ENCODE data around the gene ACSM5. TPM values are rescaled to one million over a fixed set of nuclear protein-coding genes. Genes with fewer than 3 reads are reported as not detected.

Gene ACSM5
- total RNA-seq, 4 donors from 2014 or later: 1.2 to 11.4 (median 4.6) TPM

GRCh38 chr16:20391045-20391444 is 18.3 kb upstream of the ACSM5 start:
- no peak overlapping the region for H3K4me3 ChIP-seq
- H3K9me3 ChIP-seq: no peaks in the 10 kb centered on the region
- no peaks in the 10 kb centered on the region for H3K36me3 ChIP-seq
- H3K27ac ChIP-seq: no peak overlapping the region
- H3K27me3 ChIP-seq: peaks cover 6% of the 10 kb centered on the region
- no peak for DNase-seq (ENCODE audit: low spot score in 2 of 2)
- H3K4me1 ChIP-seq: peaks cover 2% of the 10 kb centered on the region
- TF ChIP-seq POLR2AphosphoS5 (IDR thresholded peaks at IDR 0.05) (no peak), CTCF (IDR thresholded peaks at IDR 0.05) (no peak), EP300 (IDR thresholded peaks at IDR 0.05) (no peak), POLR2A (IDR thresholded peaks at IDR 0.05) (no peak)
- 94% methylated on average over 5 of the region's 5 CpGs for WGBS

GRCh38 chr16:20393801-20394577 is 15.3 kb upstream of the ACSM5 start:
- no peak for TF ChIP-seq CTCF (IDR thresholded peaks at IDR 0.05)
- no peak for TF ChIP-seq POLR2AphosphoS5 (IDR thresholded peaks at IDR 0.05)
- H3K27ac ChIP-seq: no peak overlapping the region
- 59% methylated on average over 2 of the region's 2 CpGs for WGBS

GRCh38 chr16:20395946-20396345 is 13.4 kb upstream of the ACSM5 start:
- TF ChIP-seq CTCF (IDR thresholded peaks at IDR 0.05) (no peak), POLR2AphosphoS5 (IDR thresholded peaks at IDR 0.05) (no peak), EP300 (IDR thresholded peaks at IDR 0.05) (no peak)
- no peak for DNase-seq (ENCODE audit: low spot score in 2 of 2)
- Histone ChIP-seq H3K9me3 (no peaks in the 10 kb centered on the region), H3K27ac (no peak overlapping the region), H3K27me3 (no peaks in the 10 kb centered on the region), H3K4me3 (no peak overlapping the region), H3K36me3 (no peaks in the 10 kb centered on the region), H3K4me1 (no peaks in the 10 kb centered on the region)
- WGBS: 68% methylated on average over 2 of the region's 2 CpGs

More at GRCh38 chr16:20393801-20394577, 15.3 kb upstream of the ACSM5 start:
- Histone ChIP-seq H3K4me3 (no peak overlapping the region), H3K27me3 (no peaks in the 10 kb centered on the region), H3K36me3 (no peaks in the 10 kb centered on the region), H3K9me3 (no peaks in the 10 kb centered on the region), H3K4me1 (no peaks in the 10 kb centered on the region)
- DNase-seq (ENCODE audit: low spot score in 2 of 2): no peak

GRCh38 chr16:20396846-20397467 is 12.4 kb upstream of the ACSM5 start:
- Histone ChIP-seq H3K4me3 (no peak overlapping the region), H3K27me3 (no peaks in the 10 kb centered on the region), H3K27ac (no peak overlapping the region), H3K4me1 (no peaks in the 10 kb centered on the region), H3K36me3 (no peaks in the 10 kb centered on the region), H3K9me3 (no peaks in the 10 kb centered on the region)
- no peak for DNase-seq (ENCODE audit: low spot score in 2 of 2)
- 90% methylated on average over 7 of the region's 7 CpGs for WGBS
- TF ChIP-seq POLR2A (IDR thresholded peaks at IDR 0.05) (no peak), CTCF (IDR thresholded peaks at IDR 0.05) (no peak), POLR2AphosphoS5 (IDR thresholded peaks at IDR 0.05) (no peak)

- Histone ChIP-seq H3K27me3 (no peaks in the 10 kb centered on the region), H3K27ac (no peak overlapping the region), H3K4me3 (no peak overlapping the region), H3K4me1 (no peaks in the 10 kb centered on the region), H3K9me3 (no peaks in the 10 kb centered on the region), H3K36me3 (no peaks in the 10 kb centered on the region)
- WGBS: 81% methylated on average over 7 of the region's 7 CpGs
- no peak for DNase-seq (ENCODE audit: low spot score in 2 of 2)
- no peak for TF ChIP-seq EP300 (IDR thresholded peaks at IDR 0.05)
Observed at GRCh38 chr16:20397468-20398074, 11.8 kb upstream of the ACSM5 start.
